GM19395 (cell line): Measurements from ENCODE around the gene MAGI2.
"Not testable (repeated sequence)": the region's sequence is repeated elsewhere in the genome, so short reads cannot be mapped to it uniquely, and the experiment has no call there.

ENCODE experiments used
- ATAC-seq: cut with Tn5 transposase; IDR thresholded peaks from one replicate; pipeline ENCODE4 v1.9.1; 2021; ENCODE audit warnings: mild to moderate bottlenecking, moderate library complexity; ENCODE audit not compliant: unreplicated experiment

MAGI2 gene

DNA sequence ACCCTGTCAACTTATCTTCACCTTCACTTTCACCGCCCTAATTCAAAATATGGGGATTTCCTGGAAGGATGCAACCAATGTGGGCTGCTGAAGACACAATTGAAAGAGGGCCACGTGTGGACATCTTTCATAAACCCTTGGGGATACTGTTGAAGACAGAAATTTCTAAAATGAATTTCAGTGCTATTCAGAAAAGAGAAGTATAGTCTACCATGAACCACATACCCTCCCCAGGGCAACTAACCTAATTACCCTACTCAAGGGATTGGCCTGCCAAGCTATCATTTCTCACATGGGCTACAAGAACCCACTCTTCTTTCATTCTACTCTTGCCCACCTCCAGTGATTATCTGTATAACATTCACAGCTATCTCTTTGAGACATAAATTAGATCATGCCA lies 1428.9 kb downstream of the MAGI2 start:
- no peak for ATAC-seq

GRCh38 chr7:78023191-78023590 lies 1430.3 kb downstream of the MAGI2 start:
- ATAC-seq = no peak

GRCh38 chr7:78022165-78022564 lies 1431.3 kb downstream of the MAGI2 start:
- no peak for ATAC-seq

DNA sequence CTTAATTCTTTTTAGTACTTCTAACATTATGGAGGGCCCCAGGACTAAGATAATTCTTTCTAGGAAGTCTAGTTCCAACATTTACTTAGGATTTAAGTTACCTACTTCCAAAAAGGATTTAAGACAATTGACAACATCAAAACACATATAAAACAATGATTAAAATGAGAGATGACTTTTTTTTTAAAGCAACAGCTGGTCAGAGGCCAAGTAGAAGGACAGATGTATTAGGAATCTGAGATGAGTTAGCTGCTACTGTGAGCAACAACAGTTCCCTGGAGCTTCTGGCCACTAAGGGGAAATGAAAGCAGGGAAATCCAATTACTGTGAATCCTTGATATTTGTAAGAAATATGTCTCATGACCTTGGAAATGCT lies 1432.6 kb downstream of the MAGI2 start:
- no peak for ATAC-seq

GRCh38 chr7:78020136-78020873 lies 1433.2 kb downstream of the MAGI2 start:
- peak; percentile 62 for ATAC-seq

DNA sequence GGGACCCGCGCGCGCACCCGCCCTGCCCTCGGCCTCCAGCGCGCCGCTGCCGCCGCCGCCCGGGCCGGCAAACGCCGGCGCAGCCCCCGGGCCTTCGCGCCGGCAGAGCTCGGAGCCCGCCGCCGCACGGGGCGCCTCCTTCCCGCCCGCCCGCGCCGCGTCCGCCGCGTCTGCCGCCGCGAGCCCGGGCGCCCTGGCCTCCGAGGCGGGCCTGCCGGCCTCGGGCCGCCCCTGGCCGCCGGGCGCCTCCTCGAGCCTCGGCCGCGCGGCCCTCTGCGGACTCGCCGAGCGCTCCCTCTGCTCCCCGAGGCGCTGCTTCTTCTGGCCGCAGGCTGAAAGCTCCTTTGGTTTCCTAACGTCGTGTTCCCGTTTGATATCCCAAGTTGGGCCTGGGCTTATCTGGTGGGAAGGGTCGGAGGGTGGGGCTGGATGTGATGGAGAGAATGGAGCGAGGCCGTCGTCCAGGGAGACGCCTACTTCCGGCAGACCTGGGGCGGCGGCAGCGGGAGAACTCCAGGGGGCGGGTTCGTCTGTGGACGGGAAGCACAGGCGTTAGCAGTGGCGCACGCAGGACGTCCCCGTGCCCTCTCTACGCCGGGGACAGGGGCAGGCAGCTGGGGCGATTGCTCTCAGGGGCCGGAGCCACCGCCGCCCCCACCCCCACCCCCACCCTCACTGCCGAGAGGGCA lies 1433.9 kb downstream of the MAGI2 start:
- ATAC-seq = peak; percentile 89

DNA sequence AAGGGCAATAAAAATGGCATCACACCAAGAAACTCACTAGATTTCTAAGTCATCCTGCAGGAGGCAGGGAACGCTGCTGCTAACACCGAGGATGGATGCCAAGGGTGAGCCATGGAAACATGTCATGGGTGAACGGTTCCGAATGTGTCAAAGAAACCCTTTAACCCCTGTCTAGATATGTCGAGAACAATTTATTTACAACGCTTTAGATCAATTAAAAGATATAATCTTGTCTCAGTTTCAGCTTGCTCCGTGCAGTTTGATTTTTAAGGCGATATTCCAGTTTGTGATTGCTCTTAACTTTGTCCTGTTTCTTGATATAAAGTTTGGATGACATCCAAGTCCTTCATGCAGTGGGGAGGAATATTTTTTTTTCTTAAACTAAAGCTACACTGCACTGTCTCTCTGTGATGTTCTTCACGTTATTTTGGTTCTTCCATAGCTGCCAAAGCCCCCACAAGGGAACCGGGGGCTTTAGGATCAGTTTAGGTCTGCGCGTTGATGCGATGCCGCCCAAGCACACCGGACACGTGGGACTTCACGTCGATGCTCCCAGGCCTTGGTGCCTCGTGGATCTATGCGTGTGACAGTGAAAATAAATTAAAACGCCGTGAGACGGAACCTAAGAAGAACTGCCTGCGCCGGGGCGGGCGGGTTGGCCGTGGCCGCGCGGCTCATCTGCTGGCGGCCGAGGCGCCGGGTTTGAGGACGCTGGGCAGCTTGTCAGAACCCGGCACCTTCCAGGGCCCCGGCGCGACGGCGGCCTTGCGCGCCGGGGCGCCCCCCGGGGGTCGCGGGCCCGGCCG lies 1434.6 kb downstream of the MAGI2 start:
- ATAC-seq = peak; percentile 6

GRCh38 chr7:78017591-78018100 lies 1435.8 kb downstream of the MAGI2 start:
- ATAC-seq = no peak

DNA sequence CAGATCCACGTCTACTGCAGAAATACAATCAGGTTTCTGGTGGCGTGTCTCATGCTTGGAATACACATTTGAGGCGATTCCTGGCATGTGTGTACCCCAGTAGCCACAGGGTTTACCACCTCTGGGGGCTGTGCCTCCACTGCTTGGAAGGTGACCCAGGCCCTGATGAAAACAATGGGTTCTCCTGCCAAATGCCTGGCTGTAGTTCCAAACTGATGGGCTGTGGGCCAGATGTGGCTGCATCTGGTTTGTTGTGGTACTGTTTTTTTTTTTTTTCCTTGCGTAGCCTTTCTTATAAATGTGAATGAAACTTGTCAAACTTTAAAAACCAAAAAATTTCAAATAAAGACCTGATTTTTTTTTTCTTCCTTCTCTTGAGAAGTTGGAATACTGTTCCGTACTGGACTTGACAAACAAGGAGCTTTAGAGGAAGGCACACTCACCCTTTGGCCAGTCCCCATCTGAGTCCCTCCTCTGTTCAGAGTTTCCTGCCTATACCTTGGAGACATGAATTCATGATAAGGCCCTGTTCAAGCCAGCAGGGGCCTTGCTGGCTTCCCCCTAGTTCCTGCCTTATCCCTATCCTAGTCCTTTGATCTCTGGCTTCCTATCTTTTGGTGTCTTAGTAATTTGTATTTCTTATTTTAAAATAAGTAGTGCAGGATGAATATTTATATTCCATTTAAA lies 1437.8 kb downstream of the MAGI2 start:
- ATAC-seq = no peak

DNA sequence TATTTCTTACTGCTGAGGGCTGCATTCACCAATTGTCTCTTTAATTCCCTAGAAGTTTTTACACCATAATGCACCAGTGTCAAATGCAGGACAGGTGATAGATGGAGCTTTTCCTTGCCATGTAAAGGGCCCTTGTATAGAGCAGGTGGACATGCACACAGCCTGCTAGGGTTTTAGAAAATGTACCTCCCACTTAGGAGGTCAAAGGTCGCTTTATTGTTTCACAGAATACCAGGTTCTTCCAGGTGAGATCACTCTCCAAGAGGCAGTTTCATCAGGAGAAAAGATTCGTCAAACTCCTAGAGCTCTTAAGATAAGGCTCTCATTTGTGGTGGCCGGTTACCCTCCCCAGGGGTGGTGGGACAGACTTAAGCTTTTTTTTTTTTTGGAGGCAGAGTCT lies 1439.1 kb downstream of the MAGI2 start:
- no peak for ATAC-seq

- ATAC-seq = no peak
Observed at GRCh38 chr7:78013386-78013785, 1440.1 kb downstream of the MAGI2 start.

DNA sequence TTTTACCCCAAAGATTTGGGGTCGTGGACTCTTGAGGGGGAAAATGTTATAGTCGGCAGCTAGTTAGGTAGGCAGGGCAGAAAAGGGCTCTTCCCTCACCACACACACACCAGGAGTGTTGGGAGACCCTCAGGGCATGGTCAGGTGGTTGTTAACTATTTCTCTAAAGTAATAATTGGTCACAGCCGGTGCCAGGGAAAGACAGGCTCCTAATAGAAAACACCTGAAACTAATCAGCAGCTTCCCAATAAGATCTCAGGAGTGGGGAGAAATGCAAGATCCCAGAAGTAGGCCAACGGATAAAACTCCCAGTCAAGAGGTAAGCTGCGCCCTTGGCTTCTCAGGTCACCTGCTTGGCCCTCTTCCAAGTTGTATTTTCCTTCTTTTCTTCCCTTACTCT lies 1441.8 kb downstream of the MAGI2 start:
- ATAC-seq = no peak

GRCh38 chr7:78007231-78007630 lies 1446.2 kb downstream of the MAGI2 start:
- no peak for ATAC-seq

- ATAC-seq = no peak
Observed at GRCh38 chr7:78006063-78006755, 1447.3 kb downstream of the MAGI2 start.

- no peak for ATAC-seq
Observed at GRCh38 chr7:78002715-78003114, 1450.8 kb downstream of the MAGI2 start.

- ATAC-seq = no peak
Observed at GRCh38 chr7:78002021-78002420, 1451.4 kb downstream of the MAGI2 start.

DNA sequence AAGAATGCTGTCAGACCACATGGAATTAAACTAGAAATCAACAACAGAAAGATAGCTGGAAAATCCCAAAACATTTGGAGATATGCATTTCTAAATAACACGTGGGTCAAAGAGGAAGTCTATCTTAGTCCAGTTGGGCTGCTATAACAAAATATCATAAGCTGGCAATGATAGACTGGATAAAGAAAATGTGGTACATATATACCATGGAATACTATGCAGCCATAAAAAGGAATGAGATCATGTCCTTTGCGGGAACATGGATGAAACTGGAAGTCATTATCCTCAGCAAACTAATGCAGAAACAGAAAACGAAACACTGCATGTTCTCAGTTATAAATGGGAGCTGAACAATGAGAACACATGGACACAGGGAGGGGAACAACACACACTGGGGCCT lies 1454.3 kb downstream of the MAGI2 start:
- not testable (repeated sequence) for ATAC-seq

DNA sequence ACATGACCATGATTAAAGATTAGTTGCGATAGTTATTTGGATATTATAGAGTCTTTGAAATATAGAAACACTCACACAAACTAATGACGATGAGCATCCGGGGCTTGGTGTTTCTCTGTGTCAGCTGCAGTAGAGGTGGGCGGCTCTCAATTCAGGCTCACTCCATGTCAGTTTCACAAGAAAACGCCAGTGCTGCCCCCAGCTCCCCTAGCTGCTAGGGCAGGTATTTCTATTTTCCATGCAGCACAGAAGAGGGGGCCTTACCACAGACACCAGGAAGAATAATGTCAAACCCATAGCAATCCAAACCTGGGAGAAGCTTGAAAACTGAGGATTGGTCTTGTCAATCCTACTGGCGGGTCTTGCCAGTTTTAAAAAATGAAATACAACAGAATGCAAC lies 1457.8 kb downstream of the MAGI2 start:
- no peak for ATAC-seq

DNA sequence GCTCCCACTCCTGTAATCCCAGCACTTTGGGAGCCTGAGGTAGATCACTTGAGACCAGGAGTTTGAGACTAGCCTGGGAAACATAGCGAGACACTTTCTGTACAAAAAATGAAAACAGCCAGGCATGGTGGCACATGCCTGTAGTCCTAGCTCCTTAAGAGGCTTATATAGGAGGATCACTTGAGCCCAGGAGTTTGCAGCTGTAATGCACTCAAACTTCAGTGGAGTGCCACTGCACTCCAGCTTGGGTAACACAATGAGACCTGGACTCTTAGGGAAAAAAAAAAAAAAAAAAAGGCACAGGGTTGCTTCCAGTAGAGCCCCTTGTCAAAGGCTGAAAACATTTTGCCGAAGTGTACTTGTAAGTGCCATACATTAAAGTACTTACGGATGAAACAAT lies 1459.6 kb downstream of the MAGI2 start:
- no peak for ATAC-seq

DNA sequence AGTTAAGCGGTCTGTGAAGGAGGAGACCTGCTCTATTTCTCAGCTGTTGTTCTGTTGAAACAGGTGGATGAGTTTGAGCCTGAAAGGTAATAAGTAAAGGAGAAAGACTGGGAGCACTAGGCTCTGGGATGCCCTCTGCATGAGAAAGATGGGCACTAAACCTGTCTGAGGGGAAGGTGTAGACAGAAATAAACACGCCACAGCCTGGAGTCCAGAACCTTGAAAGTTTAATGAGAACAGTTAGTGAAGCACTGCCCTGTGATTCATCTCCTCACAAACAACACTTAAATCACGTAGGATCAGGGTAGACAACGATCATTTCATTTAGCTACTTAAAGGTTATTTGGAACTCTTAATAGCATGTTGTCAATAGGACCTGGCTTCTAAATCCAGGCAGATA lies 1461.8 kb downstream of the MAGI2 start:
- no peak for ATAC-seq
